Kidney (tissue), 14 donors: ENCODE measurements around the gene RHOF. TPM values are rescaled to one million over a fixed set of nuclear protein-coding genes. Genes with fewer than 3 reads are reported as not detected.

Experiments
- DNase-seq, 5 donors: peaks; one replicate each; pipeline ENCODE4 v3.0.0-alpha.2; 2013 to 2020
- FAIRE-seq: peaks from 2 replicates; lab custom pipeline; 2012; peaks lifted over from hg19 to GRCh38; lab: Jason Lieb, UNC
- H3K27ac ChIP-seq, 2 donors: one replicate each; pipeline ENCODE4 v1.7.0; 2013; ENCODE audit warnings: low read depth in 2 of 2, low read length in 2 of 2, inconsistent platforms in 1 of 2
- H3K27me3 ChIP-seq: one replicate; pipeline ENCODE4 v1.7.1; 2013; ENCODE audit warnings: low read length, inconsistent platforms; ENCODE audit not compliant: control insufficient read depth, insufficient read depth
- H3K36me3 ChIP-seq, 3 donors: one replicate each; pipeline versions ENCODE4 v1.7.0 to v1.7.1; 2013; ENCODE audit warnings: low read length in 3 of 3, control low read depth in 1 of 3, inconsistent platforms in 1 of 3; ENCODE audit not compliant: insufficient read depth in 3 of 3, control insufficient read depth in 2 of 3
- H3K4me1 ChIP-seq, 3 donors: one replicate each; pipeline versions ENCODE4 v1.7.0 to v1.7.1; 2013; ENCODE audit warnings: low read length in 3 of 3, inconsistent platforms in 1 of 3, low read depth in 1 of 3; ENCODE audit not compliant: control insufficient read depth in 2 of 3, insufficient read depth in 2 of 3
- H3K4me3 ChIP-seq, 3 donors: one replicate each; pipeline versions ENCODE4 v1.7.0 to v1.8.1; 2013; ENCODE audit warnings: low read length in 3 of 3, control low read depth in 1 of 3, inconsistent platforms in 1 of 3
- H3K9ac ChIP-seq, 3 donors: one replicate each; pipeline versions ENCODE4 v1.7.0 to v1.7.1; 2013; ENCODE audit warnings: low read length in 3 of 3, control low read depth in 1 of 3, inconsistent platforms in 1 of 3
- H3K9me3 ChIP-seq, 3 donors: one replicate each; pipeline versions ENCODE4 v1.7.0 to v1.7.1; 2013; ENCODE audit warnings: low read length in 3 of 3, control low read depth in 1 of 3, inconsistent platforms in 1 of 3; ENCODE audit not compliant: control insufficient read depth in 2 of 3, insufficient read depth in 1 of 3
- intact Hi-C: fragments of 100-400 bp; cut with DNase I; formaldehyde crosslinking; loops from one replicate; pipeline ENCODE4 v1.11.1; 2022
- polyA plus RNA-seq: library from polyadenylated mRNA; stranded (reverse); fragments of 350-450 nt; fragmentation: Illumina TruSeq; extraction: RNeasy Lipid Tissue Mini Kit (QIAGEN cat#74804); gene quantifications from one replicate; pipeline ENCODE4 v1.2.3, GENCODE V29; 2014; ENCODE audit warnings: low read depth, low replicate concordance; ENCODE audit not compliant: insufficient read depth
- total RNA-seq: library from RNA; stranded (reverse); fragmentation: NEBNext Ultra II Directional; extraction: Animal tissue kit (Norgen Biotek cat#: 25700); gene quantifications from one replicate; pipeline ENCODE4 v1.2.1, GENCODE V29; 2021
- TF ChIP-seq, protein P1 (sequence below): IDR thresholded peaks from 3 replicates; pipeline ENCODE4 v1.5.1; 2012; ENCODE audit warnings: mild to moderate bottlenecking, moderate library complexity, borderline replicate concordance; ENCODE audit not compliant: insufficient read depth; ENCODE audit errors: extremely low read depth
- donor health status: control.
- donor health status: control.
- donor health status: control.
- donor health status: control.
- donor health status: control.
- donor health status: DM: yes; HTN: yes; CAD: no.
- donor health status: Normal renal cell carcinoma (clear cell type).

The RHOF gene
- total and polyA plus RNA-seq, 2 donors from 2014 or later: 23.9 to 42.6 TPM

DNA sequence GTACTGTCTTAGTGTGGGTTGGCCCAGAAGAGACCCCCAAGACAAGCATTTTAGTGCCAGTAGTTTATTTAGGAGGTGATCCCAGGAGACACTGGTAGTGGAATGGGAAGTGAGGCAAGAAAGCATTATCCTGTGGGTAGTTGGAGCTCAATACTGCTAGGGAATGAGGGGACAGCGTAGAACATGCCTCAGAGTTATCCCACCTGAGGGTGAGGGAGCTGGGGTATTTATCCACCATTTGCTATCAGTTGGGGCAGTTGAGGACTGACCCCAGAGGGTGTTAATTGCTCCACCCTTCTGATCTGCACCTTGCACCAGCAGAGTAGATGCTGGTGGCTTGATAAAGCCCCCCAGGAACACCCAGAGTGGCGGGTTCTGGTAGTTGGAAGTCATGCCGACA, 37.9 kb downstream of the RHOF start:
- peaks cover 0 to 5% (median 0%) of the 10 kb centered on the region in 3 donors for H3K36me3 ChIP-seq
- no peaks in the 10 kb centered on the region for H3K27me3 ChIP-seq
- TF ChIP-seq, protein P1, sequence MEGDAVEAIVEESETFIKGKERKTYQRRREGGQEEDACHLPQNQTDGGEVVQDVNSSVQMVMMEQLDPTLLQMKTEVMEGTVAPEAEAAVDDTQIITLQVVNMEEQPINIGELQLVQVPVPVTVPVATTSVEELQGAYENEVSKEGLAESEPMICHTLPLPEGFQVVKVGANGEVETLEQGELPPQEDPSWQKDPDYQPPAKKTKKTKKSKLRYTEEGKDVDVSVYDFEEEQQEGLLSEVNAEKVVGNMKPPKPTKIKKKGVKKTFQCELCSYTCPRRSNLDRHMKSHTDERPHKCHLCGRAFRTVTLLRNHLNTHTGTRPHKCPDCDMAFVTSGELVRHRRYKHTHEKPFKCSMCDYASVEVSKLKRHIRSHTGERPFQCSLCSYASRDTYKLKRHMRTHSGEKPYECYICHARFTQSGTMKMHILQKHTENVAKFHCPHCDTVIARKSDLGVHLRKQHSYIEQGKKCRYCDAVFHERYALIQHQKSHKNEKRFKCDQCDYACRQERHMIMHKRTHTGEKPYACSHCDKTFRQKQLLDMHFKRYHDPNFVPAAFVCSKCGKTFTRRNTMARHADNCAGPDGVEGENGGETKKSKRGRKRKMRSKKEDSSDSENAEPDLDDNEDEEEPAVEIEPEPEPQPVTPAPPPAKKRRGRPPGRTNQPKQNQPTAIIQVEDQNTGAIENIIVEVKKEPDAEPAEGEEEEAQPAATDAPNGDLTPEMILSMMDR: no peak
- H3K9me3 ChIP-seq: no peaks in the 10 kb centered on the region
- DNase-seq: peak in 1 of 5 donors; percentile 10
- H3K9ac ChIP-seq: no peak overlapping the region
- FAIRE-seq: no peak
- intact Hi-C loops: no loop called here
- H3K4me3 ChIP-seq: no peak overlapping the region
- no peak overlapping the region for H3K27ac ChIP-seq
- peaks cover 0 to 8% (median 0%) of the 10 kb centered on the region in 3 donors for H3K4me1 ChIP-seq

DNA sequence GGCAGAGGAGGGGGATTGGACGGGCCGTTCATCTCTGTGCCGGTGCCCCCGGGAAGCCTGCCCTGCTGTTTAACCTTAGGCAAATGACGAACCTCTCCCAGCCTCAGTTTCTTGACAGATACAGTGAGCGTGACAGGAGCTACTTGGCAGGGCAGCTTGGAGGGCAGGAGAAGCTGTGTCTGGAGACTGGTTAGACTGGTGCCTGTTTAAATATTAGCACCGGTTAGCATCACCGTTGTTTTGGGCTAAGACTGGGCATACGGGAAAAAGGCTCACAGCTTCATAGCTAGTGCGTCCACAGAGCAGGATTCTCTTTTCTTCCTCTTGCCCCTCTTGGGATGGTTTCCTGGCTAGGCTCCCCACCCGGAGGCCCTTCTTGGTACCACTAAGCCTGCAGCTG, 38.7 kb downstream of the RHOF start:
- DNase-seq (peak in 1 of 5 donors; percentile 12), FAIRE-seq (no peak)
- Histone ChIP-seq H3K9ac (no peak overlapping the region), H3K27me3 (no peaks in the 10 kb centered on the region), H3K4me1 (peaks cover 0 to 8% (median 0%) of the 10 kb centered on the region in 3 donors), H3K9me3 (no peaks in the 10 kb centered on the region), H3K4me3 (no peak overlapping the region), H3K36me3 (peaks cover 0 to 5% (median 0%) of the 10 kb centered on the region in 3 donors), H3K27ac (no peak overlapping the region)
- TF ChIP-seq, protein P1: no peak
- intact Hi-C loops: no loop called here

DNA sequence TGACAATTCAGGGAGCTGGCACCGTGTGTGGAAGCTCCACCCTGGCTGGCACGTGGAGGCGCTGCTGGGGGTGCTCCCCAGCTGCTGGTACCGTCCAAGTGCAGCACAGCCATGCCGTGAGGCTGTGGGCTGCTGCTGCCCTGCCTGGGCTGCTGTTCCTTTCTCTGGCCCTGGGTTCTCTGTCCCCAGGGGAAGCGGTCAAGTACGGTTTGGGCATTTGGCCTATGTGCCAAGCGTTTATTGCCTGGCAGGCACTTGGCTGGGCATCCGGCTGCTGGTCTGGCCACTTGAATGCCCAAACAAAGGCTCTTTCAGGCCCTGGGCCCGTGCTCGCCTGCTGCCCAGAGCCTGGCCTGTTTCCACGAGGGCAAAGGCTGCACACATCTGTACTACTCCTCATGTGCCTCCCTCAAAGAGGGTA, 39.6 kb downstream of the RHOF start:
- Histone ChIP-seq H3K4me3 (no peak overlapping the region), H3K9ac (no peak overlapping the region), H3K27ac (peak overlapping the region in 1 of 2 donors; percentile 41), H3K36me3 (peaks cover 0 to 5% (median 0%) of the 10 kb centered on the region in 3 donors), H3K4me1 (peaks cover 2 to 8% (median 3%) of the 10 kb centered on the region in 3 donors), H3K27me3 (no peaks in the 10 kb centered on the region), H3K9me3 (no peaks in the 10 kb centered on the region)
- intact Hi-C loops: no loop called here
- FAIRE-seq (no peak), DNase-seq (peak in 1 of 5 donors; percentile 52)
- TF ChIP-seq, protein P1: no peak

DNA sequence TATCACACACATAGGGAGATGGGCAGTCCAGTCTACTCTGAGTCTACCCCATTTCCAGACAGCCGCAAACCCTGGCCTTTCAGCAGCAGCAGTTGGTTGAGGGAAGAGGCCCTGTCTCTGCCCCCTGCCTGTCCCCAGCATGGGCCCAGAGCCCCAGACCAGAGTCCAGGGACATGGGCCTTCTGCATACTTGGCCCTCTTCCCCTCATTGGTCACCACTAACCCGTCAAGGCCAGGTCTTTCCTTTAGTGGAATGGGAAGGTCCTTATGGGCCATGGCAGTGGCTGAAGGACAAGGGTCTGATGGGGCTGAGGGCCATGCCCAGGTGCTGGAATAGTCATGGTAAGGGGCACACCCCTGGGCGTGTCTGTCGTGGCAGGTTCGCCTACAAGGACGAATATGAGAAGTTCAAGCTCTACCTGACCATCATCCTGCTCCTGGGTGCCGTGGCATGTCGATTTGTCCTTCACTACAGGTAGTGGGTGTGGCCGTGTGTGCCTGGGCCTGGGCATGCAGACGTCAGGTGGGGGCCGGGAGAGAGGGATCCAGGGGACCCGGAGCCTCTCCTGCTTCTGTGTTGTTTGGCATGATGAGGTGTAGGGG, 41.6 kb downstream of the RHOF start:
- FAIRE-seq (no peak), DNase-seq (peak in 1 of 5 donors; percentile 43)
- TF ChIP-seq, protein P1: no peak
- Histone ChIP-seq H3K9ac (no peak overlapping the region), H3K9me3 (no peaks in the 10 kb centered on the region), H3K36me3 (peaks cover 0 to 5% (median 0%) of the 10 kb centered on the region in 3 donors), H3K4me3 (no peak overlapping the region), H3K27me3 (no peaks in the 10 kb centered on the region), H3K4me1 (peaks cover 7 to 13% (median 9%) of the 10 kb centered on the region in 3 donors), H3K27ac (no peak overlapping the region)
- intact Hi-C loops: no loop called here
